ENCODE measurements around the gene NADSYN1. TPM values are rescaled to one million over a fixed set of nuclear protein-coding genes. Genes with fewer than 3 reads are reported as not detected.
A peak's percentile ranks its signal among the peaks of the same experiment; 100 is the strongest.

Gene NADSYN1
- polyA plus RNA-seq, 3 donors: 44.1 to 162 (median 44.8) TPM

DNA sequence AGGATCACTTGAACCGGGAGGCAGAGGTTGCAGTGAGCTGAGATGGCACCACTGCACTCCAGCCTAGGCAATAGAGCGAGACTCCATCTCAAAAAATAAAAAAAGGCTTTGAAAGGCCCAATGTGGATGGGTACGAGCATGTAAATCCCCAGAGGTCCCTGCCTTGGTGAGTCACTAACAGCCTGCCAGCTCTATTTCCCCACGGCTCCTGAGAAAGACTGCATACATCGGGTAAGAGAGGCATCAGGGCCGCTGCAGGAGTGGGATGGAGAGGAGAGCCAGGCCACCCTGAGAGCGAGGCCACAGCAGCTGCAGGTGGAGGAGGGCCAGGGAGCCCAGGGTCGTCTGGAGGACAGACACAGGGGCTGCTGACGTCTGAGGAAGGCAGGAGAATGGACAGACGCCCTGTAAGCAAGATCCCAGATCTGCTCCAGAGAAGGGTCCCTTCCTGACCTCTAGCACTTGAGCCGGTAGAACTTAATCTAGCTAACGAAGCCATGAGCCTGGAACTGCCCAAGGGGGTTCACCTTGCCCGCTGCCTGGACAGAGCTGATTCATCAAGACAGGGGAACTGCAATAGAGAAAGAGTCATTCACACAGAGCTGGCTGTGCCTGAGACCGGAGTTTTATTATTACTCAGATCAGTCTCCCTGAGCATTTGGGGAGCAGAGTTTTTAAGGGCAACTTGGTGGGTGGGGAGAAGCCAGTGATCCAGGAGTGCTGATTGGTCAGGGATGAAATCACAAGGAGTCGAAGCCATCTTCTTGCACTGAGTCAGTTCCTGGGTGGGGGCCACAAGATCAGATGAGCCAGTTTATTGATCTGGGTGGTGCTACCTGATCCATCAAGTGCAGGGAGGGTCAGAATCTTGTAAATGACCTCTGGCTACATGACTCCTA, 90.1 kb downstream of the NADSYN1 start:
- peaks cover 0 to 9% (median 2%) of the 10 kb centered on the region in 3 donors for H3K27me3 Mint-ChIP-seq (ENCODE audit: low read depth in 3 of 3)
- H3K27ac Mint-ChIP-seq: peak overlapping the region in 3 of 7 donors; percentile 23 to 64 (median 51)
- H3K4me2 ChIP-seq (replicated peaks; ENCODE audit: extremely low read depth, low read length, poor library complexity, severe bottlenecking): no peak overlapping the region

DNA sequence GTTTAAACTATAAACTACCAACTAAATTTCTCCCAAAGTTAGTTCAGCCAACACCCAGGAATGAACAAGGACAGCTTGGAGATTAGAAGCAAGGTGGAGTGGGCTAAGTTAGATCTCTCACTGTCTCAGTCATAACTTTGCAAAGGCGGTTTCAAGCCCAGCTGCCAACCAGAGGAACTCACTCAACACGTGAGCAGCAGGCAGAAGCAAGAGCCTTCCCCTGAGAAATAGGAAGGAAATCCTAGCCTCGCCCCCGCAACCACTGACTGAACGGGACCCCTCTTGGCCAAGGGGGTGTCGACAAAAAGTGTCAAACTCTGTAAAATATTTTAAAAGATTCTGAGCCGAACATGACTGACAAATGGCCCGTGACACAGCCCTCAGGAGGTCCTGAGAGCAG, 90.9 kb downstream of the NADSYN1 start:
- H3K4me3 Mint-ChIP-seq: peak overlapping the region in 1 of 2 donors; percentile 8
- no peak overlapping the region for H3K4me2 ChIP-seq (replicated peaks; ENCODE audit: extremely low read depth, low read length, poor library complexity, severe bottlenecking)
- no peaks in the 10 kb centered on the region for H4K20me1 ChIP-seq (ENCODE audit: insufficient read depth, low read length)
- H3K9me3 Mint-ChIP-seq: peaks cover 13 to 29% (median 15%) of the 10 kb centered on the region in 7 donors
- H3K27me3 Mint-ChIP-seq (ENCODE audit: low read depth in 3 of 3): peaks cover 0 to 9% (median 3%) of the 10 kb centered on the region in 3 donors
- no peak overlapping the region for H3K27ac Mint-ChIP-seq
- no peaks in the 10 kb centered on the region for H3K79me2 ChIP-seq (ENCODE audit: insufficient read depth, low read length)
- peaks cover 24% of the 10 kb centered on the region for H3K4me1 Mint-ChIP-seq
- H3K36me3 Mint-ChIP-seq: no peaks in the 10 kb centered on the region
- TF ChIP-seq, protein P1, sequence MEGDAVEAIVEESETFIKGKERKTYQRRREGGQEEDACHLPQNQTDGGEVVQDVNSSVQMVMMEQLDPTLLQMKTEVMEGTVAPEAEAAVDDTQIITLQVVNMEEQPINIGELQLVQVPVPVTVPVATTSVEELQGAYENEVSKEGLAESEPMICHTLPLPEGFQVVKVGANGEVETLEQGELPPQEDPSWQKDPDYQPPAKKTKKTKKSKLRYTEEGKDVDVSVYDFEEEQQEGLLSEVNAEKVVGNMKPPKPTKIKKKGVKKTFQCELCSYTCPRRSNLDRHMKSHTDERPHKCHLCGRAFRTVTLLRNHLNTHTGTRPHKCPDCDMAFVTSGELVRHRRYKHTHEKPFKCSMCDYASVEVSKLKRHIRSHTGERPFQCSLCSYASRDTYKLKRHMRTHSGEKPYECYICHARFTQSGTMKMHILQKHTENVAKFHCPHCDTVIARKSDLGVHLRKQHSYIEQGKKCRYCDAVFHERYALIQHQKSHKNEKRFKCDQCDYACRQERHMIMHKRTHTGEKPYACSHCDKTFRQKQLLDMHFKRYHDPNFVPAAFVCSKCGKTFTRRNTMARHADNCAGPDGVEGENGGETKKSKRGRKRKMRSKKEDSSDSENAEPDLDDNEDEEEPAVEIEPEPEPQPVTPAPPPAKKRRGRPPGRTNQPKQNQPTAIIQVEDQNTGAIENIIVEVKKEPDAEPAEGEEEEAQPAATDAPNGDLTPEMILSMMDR (IDR thresholded peaks at IDR 0.05): no peak
- H3K27me3 ChIP-seq (ENCODE audit: control insufficient read depth in 2 of 2, insufficient read depth in 2 of 2, low read length in 2 of 2): no peaks in the 10 kb centered on the region
- H3K36me3 ChIP-seq (replicated peaks in 1 of 2; ENCODE audit: control insufficient read depth in 1 of 2, insufficient read depth in 2 of 2, low read length in 2 of 2): no peaks in the 10 kb centered on the region
- H3K27ac ChIP-seq (ENCODE audit: low read depth in 1 of 2, low read length in 2 of 2): no peak overlapping the region
- intact Hi-C loops (cut with micrococcal nuclease): no loop called here
- 20% methylated on average over 2 of the region's 8 CpGs for WGBS (ENCODE audit: insufficient coverage)
- no peak overlapping the region for H2AFZ ChIP-seq (ENCODE audit: insufficient read depth, low read depth, low read length, poor library complexity, severe bottlenecking)
- H3K9me3 ChIP-seq (replicated peaks in 1 of 2; ENCODE audit: control insufficient read depth in 1 of 2, insufficient read depth in 1 of 2, low read length in 2 of 2): peaks cover 0 to 31% of the 10 kb centered on the region in 2 donors
- H3K4me1 ChIP-seq (ENCODE audit: control insufficient read depth in 1 of 2, insufficient read depth in 2 of 2, low read length in 2 of 2): peaks cover 9 to 13% of the 10 kb centered on the region in 2 donors
- peak in 2 of 3 donors; percentile 1 to 24 for DNase-seq
- no peak overlapping the region for H3K9ac ChIP-seq (ENCODE audit: insufficient read depth, low read length, poor library complexity, severe bottlenecking)
- no peak overlapping the region for H3K4me3 ChIP-seq (replicated peaks in 1 of 3; ENCODE audit: low read depth in 2 of 3, low read length in 3 of 3)

More for the DNA sequence above, 90.1 kb downstream of the NADSYN1 start:
- no peaks in the 10 kb centered on the region for H3K36me3 Mint-ChIP-seq
- WGBS (ENCODE audit: insufficient coverage): 65% methylated on average over 14 of the region's 15 CpGs
- H3K4me3 Mint-ChIP-seq: no peak overlapping the region
- Histone ChIP-seq H3K79me2 (ENCODE audit: insufficient read depth, low read length) (no peaks in the 10 kb centered on the region), H3K27ac (ENCODE audit: low read depth in 1 of 2, low read length in 2 of 2) (no peak overlapping the region), H3K4me1 (ENCODE audit: control insufficient read depth in 1 of 2, insufficient read depth in 2 of 2, low read length in 2 of 2) (peaks cover 9 to 13% of the 10 kb centered on the region in 2 donors), H4K20me1 (ENCODE audit: insufficient read depth, low read length) (no peaks in the 10 kb centered on the region), H3K9me3 (replicated peaks in 1 of 2; ENCODE audit: control insufficient read depth in 1 of 2, insufficient read depth in 1 of 2, low read length in 2 of 2) (peaks cover 0 to 31% of the 10 kb centered on the region in 2 donors), H3K27me3 (ENCODE audit: control insufficient read depth in 2 of 2, insufficient read depth in 2 of 2, low read length in 2 of 2) (no peaks in the 10 kb centered on the region), H3K36me3 (replicated peaks in 1 of 2; ENCODE audit: control insufficient read depth in 1 of 2, insufficient read depth in 2 of 2, low read length in 2 of 2) (no peaks in the 10 kb centered on the region), H3K9ac (ENCODE audit: insufficient read depth, low read length, poor library complexity, severe bottlenecking) (no peak overlapping the region), H3K4me3 (replicated peaks in 1 of 3; ENCODE audit: low read depth in 2 of 3, low read length in 3 of 3) (no peak overlapping the region), H2AFZ (ENCODE audit: insufficient read depth, low read depth, low read length, poor library complexity, severe bottlenecking) (no peak overlapping the region)
- TF ChIP-seq, protein P1 (IDR thresholded peaks at IDR 0.05): no peak
- peak in 2 of 3 donors; percentile 15 to 68 for DNase-seq
- peaks cover 17% of the 10 kb centered on the region for H3K4me1 Mint-ChIP-seq
- intact Hi-C loops (cut with micrococcal nuclease): no loop called here
- H3K9me3 Mint-ChIP-seq: peaks cover 13 to 29% (median 15%) of the 10 kb centered on the region in 7 donors

Measured in CD14-positive monocyte (primary cell).